GM23338 (cell line): ENCODE data around the gene TENM4. TPM values are rescaled to one million over a fixed set of nuclear protein-coding genes. Genes with fewer than 3 reads are reported as not detected.

Experiments used
- ATAC-seq: fragments of 200-7000 bp; cut with Tn5 transposase; 3 replicates; pipeline ENCODE4 v1.9.1; 2020
- DNase-seq: peaks from one replicate; pipeline ENCODE4 v3.0.0-alpha.2; 2015; ENCODE audit warnings: low spot score
- H2AFZ ChIP-seq: fragments of 200-600 bp; sonication (generic); 2 replicates; pipeline ENCODE4 v1.8.0; 2016; ENCODE audit warnings: antibody characterized with exemption, mild to moderate bottlenecking, moderate library complexity
- H3F3A ChIP-seq: fragments of 200-600 bp; sonication (generic); replicated peaks from 2 replicates; pipeline ENCODE4 v1.8.0; 2017; ENCODE audit warnings: antibody characterized with exemption, mixed run types, low read depth
- H3K27ac ChIP-seq: fragments of 200-600 bp; sonication (generic); 2 replicates; pipeline ENCODE4 v1.6.1; 2016; ENCODE audit warnings: low read depth
- H3K27me3 ChIP-seq: fragments of 200-600 bp; sonication (generic); 2 replicates; pipeline ENCODE4 v1.8.0; 2016; ENCODE audit warnings: mild to moderate bottlenecking, mixed run types, moderate library complexity; ENCODE audit not compliant: insufficient read depth
- H3K36me3 ChIP-seq: fragments of 200-600 bp; sonication (generic); 2 replicates; pipeline ENCODE4 v1.8.0; 2016; ENCODE audit warnings: mild to moderate bottlenecking; ENCODE audit not compliant: insufficient read depth
- H3K4me1 ChIP-seq: fragments of 200-600 bp; sonication (generic); 2 replicates; pipeline ENCODE4 v1.8.0; 2016; ENCODE audit warnings: mild to moderate bottlenecking, moderate library complexity; ENCODE audit not compliant: insufficient read depth
- H3K4me2 ChIP-seq: fragments of 200-600 bp; sonication (generic); 2 replicates; pipeline ENCODE4 v1.7.1; 2017; ENCODE audit warnings: mixed run types
- H3K4me3 ChIP-seq: fragments of 200-600 bp; sonication (generic); 2 replicates; pipeline ENCODE4 v1.6.1; 2016; ENCODE audit warnings: mixed run types
- H3K79me2 ChIP-seq: fragments of 200-600 bp; sonication (generic); replicated peaks from 2 replicates; pipeline ENCODE4 v1.8.0; 2017; ENCODE audit warnings: mild to moderate bottlenecking; ENCODE audit not compliant: insufficient read depth
- H3K9me2 ChIP-seq: fragments of 200-600 bp; sonication (generic); 2 replicates; pipeline ENCODE4 v1.8.0; 2017; ENCODE audit not compliant: insufficient read depth
- H4K20me1 ChIP-seq: fragments of 200-600 bp; sonication (generic); replicated peaks from 2 replicates; pipeline ENCODE4 v1.8.0; 2017; ENCODE audit warnings: mild to moderate bottlenecking; ENCODE audit not compliant: insufficient read depth
- H3K27ac Mint-ChIP-seq: 2 replicates; pipeline ENCODE4 v1.8.0; 2020; ENCODE audit warnings: inconsistent platforms, mild to moderate bottlenecking, moderate library complexity, mixed read lengths
- H3K27me3 Mint-ChIP-seq: 3 replicates; pipeline ENCODE4 v1.8.0; 2022; ENCODE audit warnings: low read depth, mild to moderate bottlenecking, moderate library complexity, mixed read lengths, inconsistent platforms; ENCODE audit not compliant: insufficient read depth, poor library complexity
- H3K36me3 Mint-ChIP-seq: 3 replicates; pipeline ENCODE4 v1.8.0; 2021; ENCODE audit warnings: low read depth, mild to moderate bottlenecking, inconsistent platforms, moderate library complexity, mixed read lengths
- H3K4me1 Mint-ChIP-seq: 3 replicates; pipeline ENCODE4 v1.8.0; 2020; ENCODE audit warnings: mild to moderate bottlenecking, inconsistent platforms, mixed read lengths
- H3K4me3 Mint-ChIP-seq: 3 replicates; pipeline ENCODE4 v1.8.0; 2021; ENCODE audit warnings: moderate library complexity, mild to moderate bottlenecking, inconsistent platforms, mixed read lengths
- H3K9me3 Mint-ChIP-seq: 3 replicates; pipeline ENCODE4 v1.8.0; 2020; ENCODE audit warnings: moderate library complexity, mild to moderate bottlenecking, inconsistent platforms, mixed read lengths
- CREB1 ChIP-seq: fragments of 250-450 bp; sonication (Bioruptor Pico); IDR thresholded peaks from 2 replicates; pipeline ENCODE4 v1.5.0; 2020; ENCODE audit warnings: low read depth, mild to moderate bottlenecking, moderate library complexity
- ETS1 ChIP-seq: IDR thresholded peaks from 2 replicates; pipeline ENCODE4 v1.6.1; 2016; ENCODE audit warnings: antibody characterized with exemption
- EZH2 ChIP-seq: fragments of 200-600 bp; sonication (generic); IDR thresholded peaks from one replicate; pipeline ENCODE4 v1.8.0; 2017; ENCODE audit warnings: antibody characterized with exemption, mild to moderate bottlenecking, low read depth; ENCODE audit not compliant: unreplicated experiment
- EZH2phosphoT487 ChIP-seq: fragments of 200-600 bp; sonication (generic); IDR thresholded peaks from one replicate; pipeline ENCODE4 v1.8.1; 2018; ENCODE audit warnings: antibody characterized with exemption; ENCODE audit not compliant: unreplicated experiment
- JUNB ChIP-seq: IDR thresholded peaks from one replicate; pipeline ENCODE4 v1.6.1; 2016; ENCODE audit warnings: antibody characterized with exemption; ENCODE audit not compliant: unreplicated experiment
- POLR2AphosphoS5 ChIP-seq: IDR thresholded peaks from 2 replicates; pipeline ENCODE4 v1.6.1; 2016; ENCODE audit warnings: antibody characterized with exemption, low read depth
- STAT1 ChIP-seq: IDR thresholded peaks from one replicate; pipeline ENCODE4 v1.6.1; 2016; ENCODE audit warnings: antibody characterized with exemption; ENCODE audit not compliant: unreplicated experiment
- ZNF114 ChIP-seq: fragments of 250-450 bp; sonication (Bioruptor Pico); IDR thresholded peaks from 2 replicates; pipeline ENCODE4 v1.5.0; 2020; ENCODE audit warnings: mild to moderate bottlenecking, moderate library complexity
- ZNF331 ChIP-seq: fragments of 250-450 bp; sonication (Bioruptor Pico); IDR thresholded peaks from 2 replicates; pipeline ENCODE4 v1.5.0; 2020; ENCODE audit warnings: low read depth, mild to moderate bottlenecking, moderate library complexity
- ZNF462 ChIP-seq: fragments of 250-450 bp; sonication (Bioruptor Pico); IDR thresholded peaks from 2 replicates; pipeline ENCODE4 v1.5.0; 2020; ENCODE audit warnings: mild to moderate bottlenecking, moderate library complexity
- polyA plus RNA-seq: library from polyadenylated mRNA; unstranded; fragments of >200 nt; fragmentation: Nextera tagmentation; extraction: Ambion mirVana; gene quantifications from 2 replicates; pipeline ENCODE4 v1.2.1, GENCODE V29; 2016
- total RNA-seq: library from RNA; depleted of rRNA; stranded (reverse); fragments of >200 nt; shearing (Covaris generic); gene quantifications from 2 replicates; pipeline ENCODE4 v1.2.3, GENCODE V29; 2014
- TF ChIP-seq, protein P1 (sequence below): IDR thresholded peaks from one replicate; pipeline ENCODE4 v1.6.1; 2018; ENCODE audit warnings: antibody characterized with exemption; ENCODE audit not compliant: unreplicated experiment
- TF ChIP-seq, protein P2 (sequence below), 2 experiments: fragments of 200-600 bp in 1 of 2; sonication (generic) in 1 of 2; conservative IDR thresholded peaks; 2 replicates each; pipeline versions ENCODE4 v1.5.1 to v1.6.1; 2016 to 2017; ENCODE audit warnings: antibody characterized with exemption in 2 of 2, low read depth in 2 of 2, mild to moderate bottlenecking in 2 of 2, moderate library complexity in 1 of 2

Gene TENM4
- total and polyA plus RNA-seq, 2 experiments from 2014 or later, result 7.3 TPM

GRCh38 chr11:79427611-79428327, 13.1 kb downstream of the TENM4 start (continued):
- TF ChIP-seq ZNF462 (no peak), POLR2AphosphoS5 (no peak), JUNB (no peak), EZH2phosphoT487 (no peak), ZNF114 (CRISPR knock-in tag) (no peak), STAT1 (no peak)

- H3K4me1 Mint-ChIP-seq, result peaks cover 34% of the 10 kb centered on the region
- H4K20me1 ChIP-seq, result peaks cover 10% of the 10 kb centered on the region; the same call in 1 of the 2 replicates
- no peak for ATAC-seq
- TF ChIP-seq ZNF114 (CRISPR knock-in tag) (no peak), ZNF331 (no peak), STAT1 (no peak), CREB1 (CRISPR knock-in tag) (no peak), ETS1 (no peak), JUNB (no peak), EZH2 (no peak), EZH2phosphoT487 (no peak)
- TF ChIP-seq, protein P1, sequence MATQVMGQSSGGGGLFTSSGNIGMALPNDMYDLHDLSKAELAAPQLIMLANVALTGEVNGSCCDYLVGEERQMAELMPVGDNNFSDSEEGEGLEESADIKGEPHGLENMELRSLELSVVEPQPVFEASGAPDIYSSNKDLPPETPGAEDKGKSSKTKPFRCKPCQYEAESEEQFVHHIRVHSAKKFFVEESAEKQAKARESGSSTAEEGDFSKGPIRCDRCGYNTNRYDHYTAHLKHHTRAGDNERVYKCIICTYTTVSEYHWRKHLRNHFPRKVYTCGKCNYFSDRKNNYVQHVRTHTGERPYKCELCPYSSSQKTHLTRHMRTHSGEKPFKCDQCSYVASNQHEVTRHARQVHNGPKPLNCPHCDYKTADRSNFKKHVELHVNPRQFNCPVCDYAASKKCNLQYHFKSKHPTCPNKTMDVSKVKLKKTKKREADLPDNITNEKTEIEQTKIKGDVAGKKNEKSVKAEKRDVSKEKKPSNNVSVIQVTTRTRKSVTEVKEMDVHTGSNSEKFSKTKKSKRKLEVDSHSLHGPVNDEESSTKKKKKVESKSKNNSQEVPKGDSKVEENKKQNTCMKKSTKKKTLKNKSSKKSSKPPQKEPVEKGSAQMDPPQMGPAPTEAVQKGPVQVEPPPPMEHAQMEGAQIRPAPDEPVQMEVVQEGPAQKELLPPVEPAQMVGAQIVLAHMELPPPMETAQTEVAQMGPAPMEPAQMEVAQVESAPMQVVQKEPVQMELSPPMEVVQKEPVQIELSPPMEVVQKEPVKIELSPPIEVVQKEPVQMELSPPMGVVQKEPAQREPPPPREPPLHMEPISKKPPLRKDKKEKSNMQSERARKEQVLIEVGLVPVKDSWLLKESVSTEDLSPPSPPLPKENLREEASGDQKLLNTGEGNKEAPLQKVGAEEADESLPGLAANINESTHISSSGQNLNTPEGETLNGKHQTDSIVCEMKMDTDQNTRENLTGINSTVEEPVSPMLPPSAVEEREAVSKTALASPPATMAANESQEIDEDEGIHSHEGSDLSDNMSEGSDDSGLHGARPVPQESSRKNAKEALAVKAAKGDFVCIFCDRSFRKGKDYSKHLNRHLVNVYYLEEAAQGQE, result no peak
- TF ChIP-seq, protein P2, sequence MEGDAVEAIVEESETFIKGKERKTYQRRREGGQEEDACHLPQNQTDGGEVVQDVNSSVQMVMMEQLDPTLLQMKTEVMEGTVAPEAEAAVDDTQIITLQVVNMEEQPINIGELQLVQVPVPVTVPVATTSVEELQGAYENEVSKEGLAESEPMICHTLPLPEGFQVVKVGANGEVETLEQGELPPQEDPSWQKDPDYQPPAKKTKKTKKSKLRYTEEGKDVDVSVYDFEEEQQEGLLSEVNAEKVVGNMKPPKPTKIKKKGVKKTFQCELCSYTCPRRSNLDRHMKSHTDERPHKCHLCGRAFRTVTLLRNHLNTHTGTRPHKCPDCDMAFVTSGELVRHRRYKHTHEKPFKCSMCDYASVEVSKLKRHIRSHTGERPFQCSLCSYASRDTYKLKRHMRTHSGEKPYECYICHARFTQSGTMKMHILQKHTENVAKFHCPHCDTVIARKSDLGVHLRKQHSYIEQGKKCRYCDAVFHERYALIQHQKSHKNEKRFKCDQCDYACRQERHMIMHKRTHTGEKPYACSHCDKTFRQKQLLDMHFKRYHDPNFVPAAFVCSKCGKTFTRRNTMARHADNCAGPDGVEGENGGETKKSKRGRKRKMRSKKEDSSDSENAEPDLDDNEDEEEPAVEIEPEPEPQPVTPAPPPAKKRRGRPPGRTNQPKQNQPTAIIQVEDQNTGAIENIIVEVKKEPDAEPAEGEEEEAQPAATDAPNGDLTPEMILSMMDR (conservative IDR thresholded peaks at IDR 0.05; ENCODE audit: low read depth in 2 of 2), result no peak
Observed at GRCh38 chr11:79427126-79427525, 13.7 kb downstream of the TENM4 start.

More at GRCh38 chr11:79427126-79427525, 13.7 kb downstream of the TENM4 start:
- H3K4me1 ChIP-seq, result peaks cover 6% of the 10 kb centered on the region
- Mint-ChIP-seq H3K9me3 (no peaks in the 10 kb centered on the region), H3K4me3 (no peak overlapping the region), H3K27me3 (peaks cover 3% of the 10 kb centered on the region), H3K36me3 (no peaks in the 10 kb centered on the region), H3K27ac (no peak overlapping the region)
- no peaks in the 10 kb centered on the region for H3F3A ChIP-seq
- H3K79me2 ChIP-seq, result 0 out of 2 replicates have a peak, but pooled peaks cover 4% of the 10 kb centered on the region
- no peak overlapping the region for H3K4me3 ChIP-seq
- H2AFZ ChIP-seq, result no peak overlapping the region
- H3K4me2 ChIP-seq, result no peak overlapping the region
- DNase-seq, result no peak
- no peaks in the 10 kb centered on the region for H3K9me2 ChIP-seq
- H3K27me3 ChIP-seq, result peaks cover 17% of the 10 kb centered on the region
- no peaks in the 10 kb centered on the region for H3K36me3 ChIP-seq
- H3K27ac ChIP-seq, result no peak overlapping the region
